Endodermal cell (in vitro differentiated cells): ENCODE results near the gene MTA1. TPM values are rescaled to one million over a fixed set of nuclear protein-coding genes. Genes with fewer than 3 reads are reported as not detected.

ENCODE experiments used
- DNase-seq: peaks from one replicate; pipeline ENCODE4 v3.0.0-alpha.2; 2017
- H3K27ac ChIP-seq: 2 replicates; pipeline ENCODE4 v1.5.1; 2013; ENCODE audit warnings: mild to moderate bottlenecking, low read depth, low read length, moderate library complexity
- H3K27me3 ChIP-seq: 2 replicates; pipeline ENCODE4 v1.6.1; 2013; ENCODE audit warnings: mild to moderate bottlenecking, low read length, moderate library complexity; ENCODE audit not compliant: insufficient read depth, control insufficient read depth, poor library complexity, severe bottlenecking
- H3K36me3 ChIP-seq: 2 replicates; pipeline ENCODE4 v1.7.0; 2013; ENCODE audit warnings: mild to moderate bottlenecking, low read length, moderate library complexity; ENCODE audit not compliant: control insufficient read depth, insufficient read depth
- H3K4me1 ChIP-seq: one replicate; pipeline ENCODE4 v1.7.0; 2013; ENCODE audit warnings: low read length; ENCODE audit not compliant: control insufficient read depth, insufficient read depth
- H3K4me3 ChIP-seq: 2 replicates; pipeline ENCODE4 v1.5.1; 2013; ENCODE audit warnings: mild to moderate bottlenecking, low read length, moderate library complexity
- H3K9ac ChIP-seq: 2 replicates; pipeline ENCODE4 v1.6.1; 2013; ENCODE audit warnings: mild to moderate bottlenecking, low read length, moderate library complexity; ENCODE audit not compliant: poor library complexity, severe bottlenecking; ENCODE audit errors: extremely low read depth
- H3K9me3 ChIP-seq: 2 replicates; pipeline ENCODE4 v1.6.1; 2013; ENCODE audit warnings: mild to moderate bottlenecking, low read length, moderate library complexity; ENCODE audit not compliant: control insufficient read depth
- H3K27ac Mint-ChIP-seq: 2 replicates; pipeline ENCODE4 v1.8.0; 2020; ENCODE audit warnings: mixed read lengths
- H3K27me3 Mint-ChIP-seq: 2 replicates; pipeline ENCODE4 v1.8.0; 2021; ENCODE audit warnings: mild to moderate bottlenecking, mixed read lengths; ENCODE audit not compliant: insufficient read depth
- H3K36me3 Mint-ChIP-seq: 2 replicates; pipeline ENCODE4 v1.8.0; 2020; ENCODE audit warnings: low read depth, mixed read lengths
- H3K4me1 Mint-ChIP-seq: 2 replicates; pipeline ENCODE4 v1.8.0; 2020; ENCODE audit warnings: mixed read lengths
- H3K4me3 Mint-ChIP-seq: 2 replicates; pipeline ENCODE4 v1.8.0; 2020; ENCODE audit warnings: mild to moderate bottlenecking, moderate library complexity, mixed read lengths
- H3K9me3 Mint-ChIP-seq: 2 replicates; pipeline ENCODE4 v1.8.0; 2020; ENCODE audit warnings: mild to moderate bottlenecking, mixed read lengths
- WGBS, 2 experiments: methylation state at CpG; one replicate each; pipeline versions ENCODE4 v1.1.5 to v1.1.7; 2013; ENCODE audit warnings: missing lambda C conversion rate in 2 of 2, mixed read lengths in 1 of 2; ENCODE audit not compliant: insufficient coverage in 1 of 2, insufficient read length in 1 of 2; 5-methylcytosine and 5-hydroxymethylcytosine counted together
- total RNA-seq, 2 donors: library from RNA; stranded (reverse); fragmentation: NEBNext Ultra II Directional in 1 of 2; extraction: Animal tissue kit (Norgen Biotek cat#: 25700) in 1 of 2; gene quantifications; 2 replicates in 1 of 2; 3 replicates in 1 of 2; pipeline ENCODE4 v1.2.1, GENCODE V29; 2021
- TF ChIP-seq, protein P1 (sequence below): fragments of 200-600 bp; sonication (generic); conservative IDR thresholded peaks from 2 replicates; pipeline ENCODE4 v1.5.0; 2021; ENCODE audit warnings: antibody characterized with exemption, mild to moderate bottlenecking

MTA1 gene
- total RNA-seq, 2 donors from 2014 or later, result 245 to 246 TPM

DNA sequence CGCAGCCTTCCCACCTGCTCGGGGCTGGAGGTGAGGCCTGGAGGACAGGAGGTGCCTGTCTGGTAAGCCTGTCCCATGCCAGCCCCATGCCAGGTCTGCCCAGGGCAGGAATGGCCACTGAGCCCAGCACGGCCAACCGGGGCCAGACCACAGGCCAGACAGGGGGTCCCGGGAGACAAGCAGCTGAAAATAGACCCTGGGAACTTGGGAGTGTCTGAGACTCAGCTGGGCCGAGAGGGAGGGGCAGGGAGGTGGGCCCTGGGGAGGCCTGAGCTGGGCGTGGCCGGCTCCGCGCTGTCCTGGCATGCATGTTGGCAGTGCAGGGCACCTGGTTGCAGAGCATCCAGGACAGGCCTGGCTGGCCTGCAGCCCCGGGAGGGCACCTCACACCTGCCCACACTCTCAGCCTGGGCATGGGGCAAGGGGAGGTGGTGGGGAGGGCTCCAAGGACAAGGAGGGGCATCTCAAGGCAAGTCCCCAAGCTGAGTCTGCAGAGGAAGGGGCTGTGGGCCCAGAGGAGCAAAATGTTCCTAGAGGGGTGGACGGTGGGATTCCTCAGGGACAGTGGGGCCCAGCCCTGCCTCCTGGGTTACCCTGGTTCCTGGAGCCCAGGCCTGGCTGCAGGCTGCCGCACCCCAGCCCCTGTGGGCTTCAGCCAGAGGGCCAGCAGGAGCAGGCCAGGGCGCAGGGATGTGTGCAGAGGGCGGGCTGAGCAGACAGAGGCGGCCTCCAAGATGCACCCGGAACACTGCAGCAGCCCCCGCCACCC, 63.9 kb downstream of the MTA1 start:
- WGBS, 2 experiments, result 83 to 85% methylated on average over 15 to 18 of the region's 18 CpGs
- Histone ChIP-seq H3K27me3 (peaks cover 84% of the 10 kb centered on the region), H3K4me3 (no peak overlapping the region), H3K36me3 (no peaks in the 10 kb centered on the region), H3K9ac (no peak overlapping the region), H3K9me3 (no peaks in the 10 kb centered on the region), H3K4me1 (peaks cover 9% of the 10 kb centered on the region), H3K27ac (no peak overlapping the region)
- H3K4me1 Mint-ChIP-seq, result peaks cover 8% of the 10 kb centered on the region
- peaks cover 82% of the 10 kb centered on the region for H3K27me3 Mint-ChIP-seq
- H3K36me3 Mint-ChIP-seq, result no peaks in the 10 kb centered on the region
- H3K9me3 Mint-ChIP-seq, result no peaks in the 10 kb centered on the region
- H3K27ac Mint-ChIP-seq, result no peak overlapping the region
- TF ChIP-seq, protein P1, sequence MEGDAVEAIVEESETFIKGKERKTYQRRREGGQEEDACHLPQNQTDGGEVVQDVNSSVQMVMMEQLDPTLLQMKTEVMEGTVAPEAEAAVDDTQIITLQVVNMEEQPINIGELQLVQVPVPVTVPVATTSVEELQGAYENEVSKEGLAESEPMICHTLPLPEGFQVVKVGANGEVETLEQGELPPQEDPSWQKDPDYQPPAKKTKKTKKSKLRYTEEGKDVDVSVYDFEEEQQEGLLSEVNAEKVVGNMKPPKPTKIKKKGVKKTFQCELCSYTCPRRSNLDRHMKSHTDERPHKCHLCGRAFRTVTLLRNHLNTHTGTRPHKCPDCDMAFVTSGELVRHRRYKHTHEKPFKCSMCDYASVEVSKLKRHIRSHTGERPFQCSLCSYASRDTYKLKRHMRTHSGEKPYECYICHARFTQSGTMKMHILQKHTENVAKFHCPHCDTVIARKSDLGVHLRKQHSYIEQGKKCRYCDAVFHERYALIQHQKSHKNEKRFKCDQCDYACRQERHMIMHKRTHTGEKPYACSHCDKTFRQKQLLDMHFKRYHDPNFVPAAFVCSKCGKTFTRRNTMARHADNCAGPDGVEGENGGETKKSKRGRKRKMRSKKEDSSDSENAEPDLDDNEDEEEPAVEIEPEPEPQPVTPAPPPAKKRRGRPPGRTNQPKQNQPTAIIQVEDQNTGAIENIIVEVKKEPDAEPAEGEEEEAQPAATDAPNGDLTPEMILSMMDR, result no peak
- H3K4me3 Mint-ChIP-seq, result no peak overlapping the region
- DNase-seq, result no peak

DNA sequence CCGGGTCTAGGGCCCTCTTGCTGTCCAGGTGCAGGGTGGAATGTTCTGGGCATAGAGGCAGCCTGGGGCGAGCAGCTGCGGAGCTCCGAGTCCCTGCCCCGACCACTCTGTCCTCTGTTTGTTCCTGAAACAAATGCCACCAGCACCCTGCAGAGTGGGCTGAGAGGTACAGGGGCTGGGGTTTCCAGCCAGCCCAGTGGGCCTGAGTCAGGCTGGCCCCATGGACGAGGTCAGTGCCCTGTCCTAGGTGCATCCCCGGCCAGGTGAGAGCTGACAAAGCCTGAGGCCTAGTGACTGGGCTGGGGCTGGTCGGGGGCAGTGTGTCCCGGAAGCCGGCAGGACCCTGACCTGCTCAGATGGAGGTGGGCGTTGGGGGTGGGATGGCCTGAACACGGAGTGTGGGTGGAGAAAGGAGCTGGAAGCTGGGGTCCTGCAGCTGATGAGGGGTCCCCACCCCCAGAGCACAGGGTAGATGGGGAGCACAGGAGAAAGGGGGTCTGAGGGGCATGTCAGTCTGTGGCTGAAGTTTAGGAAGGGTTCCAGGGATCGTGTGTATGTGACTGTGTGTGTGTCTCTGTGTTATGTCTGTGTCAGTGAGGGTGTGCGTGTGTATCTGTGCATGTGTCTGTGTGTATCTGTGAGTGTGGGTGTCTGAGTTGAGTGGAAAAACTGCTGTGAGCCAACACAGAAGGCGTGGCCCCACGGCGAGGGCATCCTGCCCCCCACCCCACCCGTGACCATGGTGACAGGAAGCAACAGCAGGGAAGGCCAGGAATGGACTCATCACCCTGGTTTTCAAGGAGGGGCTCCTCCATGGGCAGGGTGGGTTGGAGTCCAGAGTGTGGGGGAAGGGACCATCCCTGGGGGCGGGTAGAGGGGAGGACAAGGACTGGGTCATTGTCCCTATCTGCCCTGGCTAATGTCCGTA, 64.7 kb downstream of the MTA1 start:
- TF ChIP-seq, protein P1, result no peak
- H3K4me3 ChIP-seq, result no peak overlapping the region
- Mint-ChIP-seq H3K27me3 (peaks cover 80% of the 10 kb centered on the region), H3K36me3 (no peaks in the 10 kb centered on the region), H3K27ac (no peak overlapping the region), H3K9me3 (no peaks in the 10 kb centered on the region), H3K4me1 (peaks cover 9% of the 10 kb centered on the region), H3K4me3 (no peak overlapping the region)
- no peak for DNase-seq
- H3K27me3 ChIP-seq, result peaks cover 76% of the 10 kb centered on the region
- H3K4me1 ChIP-seq, result peaks cover 9% of the 10 kb centered on the region
- H3K36me3 ChIP-seq, result no peaks in the 10 kb centered on the region
- H3K27ac ChIP-seq, result no peak overlapping the region
- no peaks in the 10 kb centered on the region for H3K9me3 ChIP-seq
- 84 to 88% methylated on average over 12 to 20 of the region's 20 CpGs for WGBS, 2 experiments
- no peak overlapping the region for H3K9ac ChIP-seq

DNA sequence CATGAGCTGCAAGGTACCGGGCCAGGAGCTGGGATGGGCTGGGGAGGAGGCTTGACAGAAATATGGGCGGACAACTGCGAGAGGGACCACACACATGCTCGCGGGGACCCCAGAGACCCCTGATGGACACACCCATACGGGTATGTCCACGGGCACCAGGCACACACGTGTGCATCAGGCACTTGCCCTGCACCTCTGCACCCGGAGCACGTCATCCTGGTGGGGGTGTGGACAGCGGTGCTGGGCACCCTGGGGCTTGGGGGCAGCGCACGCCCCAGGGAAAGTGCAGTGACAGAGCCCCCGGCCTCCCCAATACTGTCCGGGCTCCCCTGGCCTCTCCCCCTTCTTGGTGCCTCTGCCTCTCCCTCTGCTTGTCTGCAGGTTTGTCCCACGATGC, 65.4 kb downstream of the MTA1 start:
- 91 to 96% methylated on average over 8 to 16 of the region's 16 CpGs for WGBS, 2 experiments
- no peak overlapping the region for H3K27ac Mint-ChIP-seq
- no peaks in the 10 kb centered on the region for H3K36me3 Mint-ChIP-seq
- H3K9me3 Mint-ChIP-seq, result no peaks in the 10 kb centered on the region
- Histone ChIP-seq H3K9ac (no peak overlapping the region), H3K4me3 (no peak overlapping the region), H3K27ac (no peak overlapping the region), H3K9me3 (no peaks in the 10 kb centered on the region), H3K4me1 (peaks cover 9% of the 10 kb centered on the region), H3K27me3 (peaks cover 70% of the 10 kb centered on the region), H3K36me3 (no peaks in the 10 kb centered on the region)
- TF ChIP-seq, protein P1, result no peak
- H3K4me3 Mint-ChIP-seq, result no peak overlapping the region
- peaks cover 77% of the 10 kb centered on the region for H3K27me3 Mint-ChIP-seq
- no peak for DNase-seq
- peaks cover 11% of the 10 kb centered on the region for H3K4me1 Mint-ChIP-seq
